GM21786 (cell line): ENCODE measurements around the gene PIK3R6.
A peak's percentile ranks its signal among the peaks of the same experiment; 100 is the strongest.
"Not testable (repeated sequence)": the region's sequence is repeated elsewhere in the genome, so short reads cannot be mapped to it uniquely, and the experiment has no call there.

Source experiments
- ATAC-seq: cut with Tn5 transposase; IDR thresholded peaks from one replicate; pipeline ENCODE4 v1.9.1; 2021; ENCODE audit not compliant: unreplicated experiment

PIK3R6 gene

GRCh38 chr17:8873801-8874715 lies 6.6 kb upstream of the PIK3R6 start:
- no peak for ATAC-seq

GRCh38 chr17:8872705-8873435 lies 5.4 kb upstream of the PIK3R6 start:
- ATAC-seq, result no peak

GRCh38 chr17:8872036-8872704 lies 4.7 kb upstream of the PIK3R6 start:
- no peak for ATAC-seq

DNA sequence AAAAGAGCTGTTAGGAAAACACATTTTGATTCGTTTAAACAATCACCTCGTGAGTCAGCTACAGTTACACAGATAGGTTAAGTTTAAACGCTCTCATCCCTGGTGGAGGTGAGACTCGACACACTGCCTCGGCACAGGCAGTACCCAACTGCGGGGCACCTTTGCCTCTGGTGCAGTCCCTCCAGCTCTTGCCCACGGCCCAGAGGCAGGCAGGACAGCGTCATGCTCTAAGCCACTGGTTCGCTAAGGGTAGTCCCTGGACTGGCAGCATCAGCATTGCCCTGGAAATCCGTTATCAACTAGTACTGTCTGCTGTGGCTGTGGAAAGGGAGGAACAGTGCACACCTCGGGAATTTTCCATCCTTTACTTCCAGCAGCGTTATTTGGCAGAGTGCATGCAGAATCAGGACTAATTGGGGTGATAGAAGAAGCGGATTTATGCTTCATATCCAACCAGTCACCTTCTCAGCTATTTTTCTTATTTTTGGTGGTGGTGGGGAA lies 3.7 kb upstream of the PIK3R6 start:
- ATAC-seq, result no peak

GRCh38 chr17:8870406-8871040 lies 3.0 kb upstream of the PIK3R6 start:
- ATAC-seq, result no peak

DNA sequence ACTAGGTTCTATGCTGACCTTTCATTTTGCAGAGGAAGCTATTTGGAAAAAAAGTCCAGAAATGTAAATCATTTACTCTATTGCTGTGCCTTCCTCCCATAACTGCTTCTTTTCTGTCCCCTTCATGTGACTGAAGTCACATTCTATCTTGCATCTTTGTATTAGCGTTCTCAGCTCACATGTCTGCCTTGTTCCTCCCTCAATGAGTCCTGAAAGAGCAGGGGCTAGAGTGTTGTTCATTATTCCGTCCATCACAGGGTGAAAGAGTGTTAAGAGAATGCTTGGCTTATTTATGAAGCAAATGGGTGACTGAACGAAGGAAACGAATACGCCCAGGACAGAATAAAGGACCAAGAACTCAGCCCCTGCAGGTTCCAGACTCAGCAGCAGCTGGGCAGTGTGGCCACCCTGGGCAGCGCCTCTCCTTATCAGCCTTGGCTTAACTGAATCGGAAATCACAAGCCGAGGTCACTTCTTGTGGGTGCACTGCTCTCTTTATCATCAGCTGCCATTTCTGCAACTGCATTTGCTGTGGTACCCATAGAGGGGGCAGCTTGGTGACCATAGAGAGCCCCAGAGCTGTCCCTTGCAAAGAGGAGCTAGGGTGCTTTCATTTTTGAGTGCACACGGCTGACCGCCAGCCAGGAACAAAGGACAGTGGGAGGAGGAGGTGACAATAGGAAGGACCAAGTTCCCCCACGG lies 1.8 kb upstream of the PIK3R6 start:
- peak; percentile 4 for ATAC-seq

DNA sequence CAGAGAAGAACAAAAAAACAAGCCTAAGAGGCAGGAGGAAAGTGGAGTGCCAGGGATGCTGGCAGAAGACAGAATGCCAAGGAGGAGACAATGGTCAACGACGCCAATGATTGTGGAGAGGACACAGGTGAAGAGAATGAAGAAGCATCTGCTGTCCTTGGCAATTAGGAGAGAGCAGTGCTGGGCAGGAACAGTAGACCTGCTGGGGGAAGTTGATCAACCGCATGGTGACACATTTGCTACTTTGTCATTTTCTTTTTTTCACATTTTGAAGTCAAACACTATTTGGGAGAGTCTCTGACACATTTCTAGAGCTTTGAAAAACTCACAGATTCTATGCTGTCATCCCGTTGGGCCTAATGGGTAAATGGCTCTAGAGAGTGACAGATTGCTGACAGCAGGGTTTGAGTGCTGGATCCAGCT lies 1.1 kb upstream of the PIK3R6 start:
- peak; percentile 43 for ATAC-seq

DNA sequence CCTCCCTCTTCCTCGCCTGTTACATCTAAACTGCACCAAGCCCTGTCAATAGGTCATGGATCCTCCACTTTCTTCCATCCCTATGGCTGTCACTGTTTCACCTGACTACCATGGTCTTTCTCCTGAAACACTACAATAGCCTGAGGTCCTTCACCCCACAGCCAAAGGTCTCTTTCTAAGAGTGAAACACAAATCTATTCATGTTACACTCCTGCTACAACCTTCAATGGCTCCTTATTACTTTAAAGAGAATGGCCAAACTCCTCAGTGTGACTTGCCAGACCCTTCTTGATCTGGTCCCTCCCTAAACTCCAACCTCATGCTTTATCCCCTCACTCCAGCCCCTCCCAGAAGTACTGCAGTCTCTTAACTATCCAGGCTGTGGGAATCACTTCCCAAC lies 618 bp upstream of the PIK3R6 start:
- no peak for ATAC-seq

- ATAC-seq, result no peak
These were observed 1.7 kb downstream of the PIK3R6 start for GRCh38 chr17:8865811-8866210.

GRCh38 chr17:8865385-8865784 lies 2.1 kb downstream of the PIK3R6 start:
- ATAC-seq, result no peak

DNA sequence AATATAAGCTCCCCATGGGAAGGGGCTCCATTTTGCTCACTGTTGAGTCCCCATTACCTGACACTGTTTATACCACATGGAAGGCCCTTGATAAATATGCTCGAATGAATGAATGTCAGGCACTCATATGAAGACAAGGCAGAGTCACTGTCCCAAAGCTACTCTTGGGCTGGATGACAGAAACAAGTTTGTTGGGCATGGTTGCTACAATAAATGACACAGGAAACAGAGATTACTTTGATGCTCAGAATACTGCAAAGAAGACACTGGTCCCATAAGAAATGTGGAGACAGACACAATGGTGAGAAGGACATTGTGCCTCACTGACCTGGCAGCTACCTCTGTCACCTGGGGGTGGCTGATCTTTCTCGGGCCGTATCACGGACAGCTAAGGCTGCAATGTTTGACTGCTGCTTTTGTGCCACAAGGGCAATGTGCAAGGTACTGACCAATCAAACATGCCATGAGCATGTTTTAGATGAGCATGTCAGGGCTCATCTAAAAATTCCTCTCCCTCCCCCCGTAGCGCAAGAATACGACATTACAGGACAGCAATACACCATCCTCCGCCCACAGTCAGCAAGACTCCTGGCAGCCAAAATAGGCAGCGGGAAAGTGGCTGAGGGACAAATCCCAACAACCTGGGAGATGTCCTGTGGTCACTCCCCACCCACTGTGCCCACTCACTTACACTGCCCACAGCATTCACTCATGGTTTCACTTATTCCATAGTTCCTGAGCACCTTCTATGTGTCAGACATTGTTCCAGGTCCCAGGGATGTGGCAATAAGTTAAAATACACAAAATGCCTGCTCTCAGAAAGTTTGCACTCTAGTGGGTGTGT lies 5.0 kb downstream of the PIK3R6 start:
- ATAC-seq, result no peak

- ATAC-seq, result no peak
These were observed 5.8 kb downstream of the PIK3R6 start for GRCh38 chr17:8861495-8862181.

DNA sequence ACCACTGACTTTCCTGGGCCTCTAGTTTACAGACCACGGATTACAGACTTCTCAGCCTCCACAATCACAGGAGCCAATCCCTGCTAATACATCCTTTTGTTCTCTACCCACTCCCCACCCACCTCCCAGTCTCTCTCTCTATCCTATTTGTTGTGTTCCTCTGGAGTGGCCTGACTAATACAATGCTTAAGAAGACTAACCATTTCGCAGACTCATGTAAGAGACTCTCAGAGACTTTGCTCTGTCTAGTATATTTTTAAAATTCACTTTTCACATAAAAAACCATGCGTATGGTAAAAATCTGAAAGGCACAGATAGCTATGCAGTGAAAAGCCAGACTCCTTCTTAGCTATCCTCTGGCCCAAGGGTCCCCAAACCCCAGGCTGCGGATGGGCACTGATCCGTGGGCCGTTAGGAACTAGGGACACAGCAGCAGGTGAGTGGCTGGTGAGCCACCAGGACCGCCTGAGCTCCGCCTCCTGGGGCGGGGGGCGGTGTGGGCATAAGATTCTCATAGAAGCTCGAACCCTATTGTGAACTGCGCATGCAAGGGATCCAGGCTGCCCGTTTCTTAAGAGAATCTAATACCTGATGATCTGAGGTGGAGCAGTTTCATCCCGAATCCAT lies 7.6 kb downstream of the PIK3R6 start:
- ATAC-seq, result no peak

GRCh38 chr17:8859027-8859803 lies 8.3 kb downstream of the PIK3R6 start:
- no peak for ATAC-seq

- peak; percentile 30 for ATAC-seq
These were observed 9.6 kb downstream of the PIK3R6 start for GRCh38 chr17:8857919-8858318.

DNA sequence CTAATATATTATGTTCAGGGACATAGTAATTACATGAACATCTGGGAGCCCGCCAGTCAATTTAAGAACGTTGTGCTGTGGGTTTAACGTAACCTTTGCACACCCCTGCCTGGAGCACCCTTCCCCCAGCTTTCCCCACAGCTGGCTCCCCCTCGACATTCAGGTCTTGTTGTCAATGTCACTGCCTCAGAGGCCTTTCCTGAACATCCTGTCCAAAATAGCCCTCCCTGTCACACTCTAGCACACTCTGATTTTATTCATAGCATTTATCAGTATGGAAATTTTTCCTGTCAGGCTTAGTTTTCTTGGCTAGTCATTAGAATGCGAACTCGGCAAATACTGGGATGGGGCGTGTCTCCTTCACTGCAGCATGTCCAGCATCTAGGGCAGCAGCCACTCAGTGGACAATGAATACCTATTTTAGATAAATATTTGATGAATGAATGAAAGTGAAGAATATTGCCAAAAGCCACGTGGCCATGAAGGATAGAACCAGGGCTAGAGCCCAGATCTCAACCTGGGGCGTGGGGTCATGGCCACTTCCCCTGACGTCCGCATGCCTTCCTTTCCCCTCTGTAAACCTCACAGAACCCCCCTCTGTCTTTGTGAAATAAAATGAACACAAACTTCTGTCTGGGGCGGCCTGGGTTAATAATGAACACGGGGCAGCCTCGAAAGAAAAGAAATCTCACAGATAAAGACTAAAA lies 10.5 kb downstream of the PIK3R6 start:
- ATAC-seq, result no peak

DNA sequence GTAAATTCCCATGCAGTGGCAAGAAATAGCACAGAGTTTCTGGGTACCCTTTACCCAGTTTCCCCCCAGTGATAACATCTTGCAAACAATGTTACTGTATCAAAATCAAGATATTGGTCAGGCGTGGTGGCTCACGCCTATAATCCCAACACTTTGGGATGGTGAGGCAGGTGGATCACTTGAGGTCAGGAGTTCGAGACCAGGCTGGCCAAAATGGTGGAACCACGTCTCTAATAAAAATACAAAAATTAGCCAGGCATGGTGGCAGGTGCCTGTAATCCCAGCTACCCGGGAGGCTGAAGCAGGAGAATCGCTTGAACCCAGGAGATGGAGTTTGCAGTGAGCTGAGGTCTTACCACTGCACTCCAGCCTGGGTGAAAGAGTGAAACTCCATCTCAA lies 11.3 kb downstream of the PIK3R6 start:
- ATAC-seq, result not testable (repeated sequence)
